ENCODE measurements around the gene ACP1.

ACP1 gene

DNA sequence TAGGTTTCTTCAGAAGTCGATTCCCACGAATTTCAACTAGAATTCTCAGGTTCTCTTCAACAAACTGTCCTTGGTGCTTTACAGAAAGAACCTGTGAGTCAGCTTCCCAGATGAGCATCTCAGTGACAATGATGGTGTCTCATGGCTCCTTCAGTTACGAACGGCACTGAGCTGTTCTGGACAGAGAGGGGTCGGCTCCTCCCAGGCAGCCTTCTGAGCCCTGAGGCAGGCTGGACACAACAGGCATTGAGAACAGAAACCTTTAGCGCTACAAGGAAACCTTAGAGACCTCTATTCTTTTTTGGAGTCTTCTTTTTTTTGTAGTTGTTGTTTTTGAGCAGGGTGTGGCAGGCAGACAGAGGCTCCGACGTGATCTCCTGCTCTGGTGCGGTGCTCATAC lies 58.3 kb downstream of the ACP1 start:
- H3K9me3 ChIP-seq (ENCODE audit: control insufficient read depth in 2 of 2, low read length in 2 of 2) = no peaks in the 10 kb centered on the region
- H3K4me1 ChIP-seq (ENCODE audit: control insufficient read depth, insufficient read depth, low read length) = no peaks in the 10 kb centered on the region
- H3K27me3 ChIP-seq (ENCODE audit: control insufficient read depth in 1 of 2, insufficient read depth in 2 of 2, low read length in 2 of 2) = peaks cover 0 to 2% of the 10 kb centered on the region in 2 donors
- no peak overlapping the region for H3K4me3 ChIP-seq (ENCODE audit: low read length in 2 of 2)
- H3K27ac ChIP-seq (ENCODE audit: low read length) = no peak overlapping the region
- H3K36me3 ChIP-seq (ENCODE audit: control insufficient read depth in 2 of 2, insufficient read depth in 2 of 2, low read length in 2 of 2) = no peaks in the 10 kb centered on the region
- H3K9ac ChIP-seq (ENCODE audit: low read length in 2 of 2) = no peak overlapping the region

All from stomach smooth muscle (tissue), 2 donors.